H4 (cell line): ENCODE measurements around the gene MBP. TPM values are rescaled to one million over a fixed set of nuclear protein-coding genes. Genes with fewer than 3 reads are reported as not detected.

Source experiments
- DNase-seq: peaks from one replicate; pipeline ENCODE4 v3.0.0-alpha.2; 2015; ENCODE audit warnings: low spot score
- total RNA-seq: library from RNA; depleted of rRNA; stranded (reverse); fragments of >200 nt; shearing (Covaris generic); gene quantifications from 2 replicates; pipeline ENCODE4 v1.2.3, GENCODE V29; 2014

MBP gene
- total RNA-seq, 1 experiment from 2014 or later: 0.35 TPM

DNA sequence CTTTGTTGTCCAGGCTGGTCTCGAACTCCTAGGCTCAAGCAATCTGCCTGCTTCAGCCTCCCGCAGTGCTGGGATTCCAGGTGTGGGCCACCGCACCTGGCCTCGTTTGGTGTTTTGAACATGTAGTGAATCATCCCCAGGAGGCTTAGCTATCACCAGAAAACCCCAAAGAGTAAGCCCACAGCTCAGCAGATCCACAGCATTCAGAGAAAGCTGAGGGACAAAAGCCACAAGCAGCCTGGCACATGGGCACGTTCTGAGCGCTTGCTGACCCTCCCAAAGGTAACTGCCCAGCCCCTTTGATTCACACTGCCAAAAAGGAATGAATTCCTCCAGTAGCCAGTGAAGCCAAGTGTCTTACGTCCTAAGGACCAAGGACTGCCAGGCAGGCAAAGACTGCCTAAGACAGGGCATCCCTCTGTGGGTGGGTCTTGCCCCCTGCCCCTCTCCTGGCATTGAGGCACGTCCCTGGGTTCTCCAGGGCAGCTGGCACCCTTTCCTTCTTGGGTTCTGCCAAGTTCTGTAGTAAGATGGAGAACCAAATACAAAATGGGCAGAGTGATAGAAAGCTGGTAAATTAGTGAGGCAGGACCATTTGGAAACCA is 31.7 kb downstream of the MBP start:
- DNase-seq: no peak

GRCh38 chr18:77099485-77100370 is 32.9 kb downstream of the MBP start:
- DNase-seq: no peak

GRCh38 chr18:77098538-77099174 is 33.9 kb downstream of the MBP start:
- no peak for DNase-seq

DNA sequence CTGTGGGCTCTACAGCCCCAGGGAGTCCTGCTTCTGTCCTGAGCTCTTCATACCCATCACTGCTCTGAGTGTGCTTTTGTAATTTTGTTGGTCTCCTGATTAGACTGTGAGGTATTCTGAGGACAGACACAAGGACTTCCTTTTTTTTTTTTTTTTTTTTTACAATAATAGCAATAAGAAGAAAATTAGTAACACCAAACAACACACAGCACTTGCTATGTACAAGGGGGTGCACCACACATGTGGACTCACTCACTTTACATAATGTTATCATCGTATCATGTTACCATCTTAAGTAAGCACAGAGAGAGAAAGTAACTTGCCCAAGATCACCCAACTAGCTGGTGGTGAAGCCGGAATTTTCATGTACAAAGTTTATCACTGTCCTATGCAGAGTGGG is 34.6 kb downstream of the MBP start:
- DNase-seq: peak; percentile 53

GRCh38 chr18:77096936-77097886 is 35.4 kb downstream of the MBP start:
- no peak for DNase-seq

GRCh38 chr18:77095391-77096371 is 36.9 kb downstream of the MBP start:
- DNase-seq: no peak

DNA sequence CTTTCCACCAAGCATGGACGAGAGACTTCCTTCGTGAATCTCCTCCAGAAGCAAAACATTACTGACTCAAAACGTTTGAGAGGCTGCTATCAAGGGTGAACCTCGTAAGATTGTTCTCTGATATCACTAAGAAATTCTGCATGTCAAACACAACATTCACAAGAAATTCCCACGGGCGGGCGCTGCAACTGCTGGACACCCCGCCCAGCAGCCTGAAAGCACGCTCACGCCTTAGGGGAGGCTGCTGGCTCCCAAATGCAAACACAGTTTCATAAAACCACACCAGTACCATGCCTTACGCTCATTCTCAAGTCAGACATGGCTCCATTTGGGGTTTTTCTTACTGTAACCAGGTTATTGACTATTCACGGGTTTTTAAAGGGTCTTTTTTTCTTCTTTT is 39.0 kb downstream of the MBP start:
- DNase-seq: no peak

DNA sequence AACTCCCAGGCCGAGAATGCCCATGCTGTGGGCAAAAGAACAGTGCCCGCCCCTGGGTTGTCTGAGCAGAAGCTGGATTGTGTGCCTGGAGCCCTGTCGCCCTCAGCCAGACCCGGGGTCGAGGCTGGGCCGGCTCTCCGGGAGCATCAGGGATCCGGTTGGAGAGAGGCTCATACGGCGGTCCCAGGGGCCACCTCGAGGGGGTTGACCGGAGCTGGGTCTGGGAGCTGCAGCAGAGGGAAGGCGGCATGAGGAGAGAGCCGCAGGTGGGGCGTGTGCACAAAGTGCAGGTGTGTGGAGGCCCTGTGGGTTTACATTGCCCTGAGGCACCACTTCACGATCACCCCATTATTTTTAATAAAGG is 39.5 kb downstream of the MBP start:
- DNase-seq: no peak

GRCh38 chr18:77092104-77093066 is 40.2 kb downstream of the MBP start:
- DNase-seq: no peak

DNA sequence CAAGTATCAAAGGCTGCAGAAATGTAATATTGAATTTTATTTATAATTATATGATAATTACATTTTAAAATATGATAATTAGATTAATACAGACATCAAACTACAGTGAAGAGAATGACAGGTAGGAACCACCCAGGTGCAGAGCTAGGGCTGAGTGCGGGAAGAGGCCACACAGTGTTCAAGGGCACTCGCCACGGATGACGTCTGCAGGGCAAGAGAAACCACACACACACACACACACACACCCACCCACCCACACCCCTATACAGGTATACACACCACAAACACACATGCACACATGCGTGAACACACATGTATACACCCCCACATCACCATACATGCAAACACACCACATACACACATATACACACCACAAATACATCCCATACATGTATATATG is 41.2 kb downstream of the MBP start:
- DNase-seq: no peak

DNA sequence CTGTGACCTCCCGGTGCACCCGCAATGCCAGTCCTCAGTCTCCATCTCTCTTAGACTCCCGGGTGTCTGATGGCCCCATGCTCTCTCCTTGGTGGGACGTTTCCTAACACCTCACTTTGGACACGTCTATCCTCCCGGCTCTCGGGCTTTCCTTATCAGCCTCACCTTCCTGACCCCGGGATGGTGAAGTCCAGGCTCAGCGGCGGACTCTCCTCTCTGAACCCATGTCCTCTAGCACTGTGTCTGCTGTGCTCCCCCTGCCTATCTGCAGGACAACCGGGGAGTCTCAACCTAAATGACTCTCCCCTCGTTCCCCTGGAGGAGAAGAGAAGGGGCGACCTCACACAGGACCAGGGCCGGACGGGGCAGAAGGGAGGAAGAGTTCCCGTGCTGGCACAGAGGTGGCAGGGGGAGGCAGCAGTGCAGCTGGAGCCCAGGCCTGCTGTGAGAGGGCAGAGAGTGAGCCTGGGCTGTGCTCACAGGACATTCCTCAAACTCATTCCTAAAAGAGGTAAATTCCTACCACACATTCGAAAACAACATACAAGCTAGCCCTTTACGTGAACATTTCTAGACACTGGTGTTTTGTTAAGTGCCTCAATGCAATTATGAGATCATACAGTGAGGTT is 41.9 kb downstream of the MBP start:
- no peak for DNase-seq

- DNase-seq: no peak
Observed at GRCh38 chr18:77089723-77090285, 42.8 kb downstream of the MBP start.

- no peak for DNase-seq
Observed at GRCh38 chr18:77088963-77089722, 43.4 kb downstream of the MBP start.

DNA sequence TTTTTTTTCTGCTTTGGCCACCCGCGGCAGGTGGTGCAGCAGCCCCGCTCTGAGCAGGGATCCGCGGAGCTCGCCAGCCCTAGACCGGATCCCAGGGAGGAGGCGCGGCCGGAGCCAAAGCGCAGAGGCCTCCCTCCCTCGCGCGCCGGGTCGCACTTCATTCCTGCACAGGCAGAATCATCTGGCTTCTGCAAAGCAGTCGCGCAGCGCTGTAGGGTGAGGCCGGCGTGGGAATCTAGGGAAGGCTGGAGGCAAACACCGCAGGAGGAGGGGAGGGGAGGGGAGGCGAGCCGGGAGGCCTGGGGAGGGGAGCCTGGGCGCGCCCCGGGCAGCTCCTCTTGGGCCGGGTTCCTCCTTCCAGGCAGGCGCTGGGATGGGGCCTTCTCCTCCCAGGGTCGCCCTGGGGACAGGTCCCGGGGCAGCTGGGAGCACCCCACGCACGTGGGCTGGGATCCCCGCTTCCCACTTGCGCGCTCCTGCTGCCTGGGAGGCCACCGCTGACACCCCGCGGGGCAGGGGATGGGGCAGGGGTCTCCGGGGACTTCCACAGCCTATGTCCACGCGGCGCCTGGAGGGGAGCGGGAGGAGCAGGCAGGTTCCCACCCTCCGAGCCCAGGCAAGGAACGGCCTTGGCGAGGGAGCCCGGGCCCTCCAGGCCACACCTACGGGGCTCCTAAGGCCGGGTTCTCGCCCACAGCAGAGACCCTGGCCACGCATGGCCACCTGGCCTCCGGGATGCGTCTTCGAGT is 45.0 kb downstream of the MBP start:
- DNase-seq: no peak

- no peak for DNase-seq
Observed at GRCh38 chr18:77086656-77087392, 45.8 kb downstream of the MBP start.

DNA sequence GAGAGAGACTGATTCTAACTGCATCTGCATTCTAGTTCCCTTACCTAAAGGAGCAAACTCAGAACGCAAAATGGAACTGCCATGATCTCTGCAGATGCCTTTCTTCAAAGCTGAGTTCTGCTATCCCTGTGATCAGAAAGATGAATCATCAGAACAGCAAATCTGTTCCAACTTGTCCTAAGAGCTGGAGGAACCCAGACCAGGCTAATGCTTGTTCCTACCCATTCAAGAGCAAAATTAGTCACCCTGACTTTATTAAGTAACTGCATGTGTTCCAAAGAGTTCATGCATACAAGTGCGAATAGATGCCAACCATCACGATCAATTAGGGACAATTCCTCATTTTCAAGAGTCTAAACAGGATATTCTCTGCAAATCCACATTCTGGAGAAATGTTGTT is 46.5 kb downstream of the MBP start:
- DNase-seq: no peak
